NCI-H1930 (cell line): Measurements from ENCODE around the gene ZNF12.
"Not testable (repeated sequence)": the region's sequence is repeated elsewhere in the genome, so short reads cannot be mapped to it uniquely, and the experiment has no call there.

Experiments
- DNase-seq, 2 experiments: peaks; one replicate each; lab custom pipeline; 2025; lab: John Stamatoyannopoulos, UW

Gene ZNF12

GRCh38 chr7:6691609-6692106 lies 15.1 kb downstream of the ZNF12 start:
- DNase-seq = no peak

GRCh38 chr7:6691103-6691502 lies 15.6 kb downstream of the ZNF12 start:
- DNase-seq = no peak

- DNase-seq = no peak
These were observed 26.6 kb downstream of the ZNF12 start for GRCh38 chr7:6680146-6680545.

GRCh38 chr7:6675807-6676405 lies 30.8 kb downstream of the ZNF12 start:
- no peak for DNase-seq

GRCh38 chr7:6670851-6671250 lies 35.9 kb downstream of the ZNF12 start:
- DNase-seq = not testable (repeated sequence)

DNA sequence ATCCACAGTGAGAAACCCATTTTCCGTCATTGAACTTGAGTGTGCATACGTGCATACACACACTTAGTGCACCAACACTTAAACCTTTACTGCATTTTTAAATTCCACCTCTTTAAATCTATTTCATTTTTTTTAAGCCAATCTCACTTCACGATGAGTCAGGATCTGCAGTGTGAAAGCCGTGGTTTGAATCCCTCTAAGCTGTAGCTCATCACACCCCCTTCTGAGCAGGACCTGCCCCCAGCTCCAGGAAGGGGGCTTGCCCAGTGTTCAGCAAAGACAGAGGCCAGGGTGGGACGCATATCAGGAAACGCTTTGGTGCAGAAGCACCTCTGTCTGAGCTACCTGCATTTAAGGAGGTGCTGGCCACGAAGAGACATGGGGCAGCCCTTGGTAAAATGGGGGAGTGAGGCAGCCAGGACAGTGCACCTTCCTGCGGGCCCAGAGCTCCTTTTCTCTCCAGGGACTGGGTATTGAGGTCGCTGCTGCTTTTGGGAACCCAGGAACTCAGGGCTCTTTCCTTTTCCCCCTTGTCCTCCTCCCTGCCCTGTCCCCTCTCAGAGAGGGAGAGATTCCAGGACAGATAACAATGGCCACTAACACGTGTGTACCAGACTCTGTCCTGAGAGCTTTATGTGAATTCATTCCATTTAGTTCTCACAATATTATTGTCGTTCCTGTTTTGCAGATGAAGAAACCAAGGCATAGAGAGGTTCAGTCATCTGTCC lies 48.0 kb downstream of the ZNF12 start:
- DNase-seq = no peak

GRCh38 chr7:6656413-6656812 lies 50.3 kb downstream of the ZNF12 start:
- no peak for DNase-seq

GRCh38 chr7:6655636-6656385 lies 50.9 kb downstream of the ZNF12 start:
- no peak for DNase-seq

GRCh38 chr7:6654842-6655610 lies 51.7 kb downstream of the ZNF12 start:
- DNase-seq = no peak

DNA sequence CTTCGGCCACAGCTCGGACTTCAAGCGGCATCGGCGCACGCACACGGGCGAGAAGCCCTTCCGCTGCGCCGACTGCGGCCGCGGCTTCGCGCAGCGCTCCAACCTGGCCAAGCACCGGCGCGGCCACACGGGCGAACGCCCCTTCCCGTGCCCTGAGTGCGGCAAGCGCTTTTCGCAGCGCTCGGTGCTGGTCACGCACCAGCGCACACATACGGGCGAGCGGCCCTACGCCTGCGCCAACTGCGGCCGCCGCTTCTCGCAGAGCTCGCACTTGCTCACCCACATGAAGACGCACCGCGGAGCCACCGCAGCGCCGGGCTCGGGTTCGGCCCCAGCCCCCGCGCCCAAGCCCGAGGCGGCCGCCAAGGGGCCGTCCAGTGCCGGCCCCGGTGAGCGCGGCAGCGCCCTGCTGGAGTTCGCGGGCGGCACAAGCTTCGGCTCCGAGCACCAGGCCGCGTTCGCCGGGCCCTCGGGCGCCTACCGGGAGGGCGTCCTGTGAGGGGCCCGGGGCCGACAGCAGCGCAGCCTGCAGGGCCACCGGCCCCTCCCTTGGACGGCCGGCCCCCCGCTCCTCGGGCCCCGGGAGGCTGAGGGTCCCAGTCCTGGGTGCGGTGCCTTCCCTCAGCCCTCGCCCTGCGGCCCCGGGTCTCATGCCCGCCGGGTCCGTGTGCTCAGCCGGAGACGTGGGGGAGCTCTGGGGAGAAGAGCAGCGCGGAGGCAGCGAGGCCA lies 52.5 kb downstream of the ZNF12 start:
- no peak for DNase-seq

- no peak for DNase-seq
These were observed 53.4 kb downstream of the ZNF12 start for GRCh38 chr7:6653071-6654003.

- DNase-seq = no peak
These were observed 54.2 kb downstream of the ZNF12 start for GRCh38 chr7:6652446-6653011.

- DNase-seq = no peak
These were observed 54.8 kb downstream of the ZNF12 start for GRCh38 chr7:6651851-6652445.

DNA sequence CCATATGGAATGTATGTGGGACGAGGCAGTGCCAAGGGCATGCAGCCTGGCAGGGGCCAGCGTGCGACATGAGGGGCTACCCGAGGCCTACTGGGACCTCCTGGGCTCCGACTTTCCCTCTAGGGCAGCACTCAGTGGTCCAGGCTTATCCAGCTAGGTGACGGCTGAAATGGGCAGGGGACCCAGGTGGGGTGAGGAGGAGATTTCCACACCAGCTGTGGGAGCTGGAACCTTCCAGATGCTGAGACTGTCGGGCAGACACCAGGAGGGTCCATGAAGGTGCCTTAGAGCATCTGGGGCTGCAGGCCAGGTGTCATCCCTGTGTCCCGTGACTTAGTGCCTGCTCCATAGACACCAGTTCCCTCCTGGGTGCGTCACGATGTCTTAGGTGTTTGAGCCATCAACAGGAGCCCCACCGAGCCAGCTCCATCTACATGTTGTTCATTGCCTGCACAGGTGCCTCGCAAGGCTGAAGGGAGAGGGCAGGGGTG lies 56.2 kb downstream of the ZNF12 start:
- no peak for DNase-seq

- DNase-seq = no peak
These were observed 56.7 kb downstream of the ZNF12 start for GRCh38 chr7:6650086-6650485.

- DNase-seq = no peak
These were observed 57.3 kb downstream of the ZNF12 start for GRCh38 chr7:6649241-6649961.

- no peak for DNase-seq
These were observed 58.0 kb downstream of the ZNF12 start for GRCh38 chr7:6648815-6649104.

DNA sequence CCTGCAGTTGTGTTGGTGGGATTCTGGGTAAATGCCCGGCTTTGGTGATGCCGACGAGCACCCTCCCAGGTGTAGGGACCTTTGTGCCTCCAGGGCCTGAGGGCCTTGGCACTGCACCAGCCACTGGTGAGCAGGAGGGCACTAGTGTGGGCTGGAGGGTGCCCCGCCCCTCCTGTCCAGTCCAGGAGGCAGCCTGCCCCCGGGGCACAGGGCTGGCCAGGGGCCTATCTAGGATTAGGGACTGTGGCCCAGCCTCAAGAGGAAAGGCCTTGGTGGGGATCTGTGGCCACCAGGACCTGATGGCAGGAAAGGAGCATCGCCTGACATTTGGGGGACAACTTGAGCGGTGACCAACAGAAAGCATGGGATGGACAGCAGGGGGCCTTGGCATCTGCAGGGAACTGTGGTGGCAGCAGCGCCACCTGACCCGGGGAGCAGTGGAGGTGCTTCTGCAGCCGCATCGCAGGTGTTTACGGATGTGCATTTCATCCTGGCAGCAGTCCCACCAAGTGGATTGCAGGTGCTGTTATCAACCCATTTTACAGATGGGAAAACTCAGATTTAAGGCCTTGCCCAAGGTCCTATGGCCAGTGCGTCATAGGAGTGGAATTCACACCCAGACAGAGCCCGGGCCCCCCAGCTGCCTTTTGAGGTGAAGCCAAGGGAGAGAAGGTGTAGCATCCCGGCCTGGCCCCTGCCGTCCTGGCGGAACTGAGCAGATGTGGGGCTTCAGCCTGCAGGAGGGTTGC lies 58.5 kb downstream of the ZNF12 start:
- DNase-seq = no peak
